NCI-H226 (cell line): Measurements from ENCODE around the gene VSTM1.

ENCODE experiments used
- DNase-seq: peaks from one replicate; pipeline ENCODE4 v3.0.0-alpha.2; 2015

The VSTM1 gene

DNA sequence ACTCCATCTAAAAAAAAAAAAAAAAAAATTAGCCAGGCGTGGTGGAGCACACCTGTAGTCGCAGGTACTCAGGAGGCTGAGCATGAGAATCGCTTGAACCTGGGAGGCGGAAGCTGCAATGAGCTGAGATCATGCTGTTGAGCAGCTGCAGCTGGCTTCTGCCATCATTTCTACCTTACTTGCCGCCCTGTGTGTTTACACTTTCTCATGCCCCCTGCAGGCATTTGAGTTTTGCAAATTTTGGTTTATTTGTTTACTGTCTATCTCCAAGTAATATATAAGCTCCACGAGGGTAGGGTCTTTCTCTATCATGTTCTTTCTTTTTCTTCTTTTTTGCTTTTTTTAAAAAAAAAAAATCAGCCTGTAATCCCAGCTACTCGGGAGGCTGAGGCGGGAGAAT, 54.3 kb downstream of the VSTM1 start:
- DNase-seq = no peak

DNA sequence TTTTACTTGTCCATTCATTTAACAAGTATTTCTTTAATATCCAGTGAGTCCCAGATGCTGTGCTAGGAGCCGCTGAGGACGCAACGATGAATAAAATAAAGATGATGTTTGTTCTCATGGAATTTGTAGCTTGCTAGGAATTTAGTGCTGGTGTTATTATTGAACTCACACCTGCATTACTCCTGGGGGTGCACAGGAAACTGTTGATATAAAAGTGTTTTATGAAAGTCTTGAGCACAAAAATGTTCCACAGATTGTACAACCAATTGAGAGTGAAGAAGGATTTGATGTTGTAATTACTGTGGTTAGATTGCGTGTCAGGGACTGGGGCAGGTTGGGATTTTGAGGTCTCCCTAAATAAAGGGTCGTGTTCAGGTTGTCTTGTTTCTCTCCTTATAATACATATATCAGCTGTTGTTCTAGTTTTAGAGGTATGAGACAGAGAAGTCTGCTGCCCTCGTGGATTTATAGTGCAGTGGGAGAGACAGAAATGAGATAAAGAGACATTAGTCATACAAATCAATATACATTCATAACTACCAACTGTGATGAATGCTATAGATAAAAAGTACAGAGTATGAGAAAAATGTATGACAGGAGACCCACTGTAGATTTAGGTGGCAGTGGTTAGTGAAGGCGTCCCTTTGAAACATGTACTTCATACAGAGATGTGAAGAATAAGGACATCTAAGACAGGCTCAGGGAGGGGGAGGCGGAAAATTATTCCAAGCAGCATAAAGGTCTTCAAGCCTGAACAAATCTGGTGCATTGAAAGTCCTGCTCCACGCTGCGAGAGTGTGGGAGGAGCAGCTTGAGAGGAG, 61.0 kb downstream of the VSTM1 start:
- peak; percentile 75 for DNase-seq

DNA sequence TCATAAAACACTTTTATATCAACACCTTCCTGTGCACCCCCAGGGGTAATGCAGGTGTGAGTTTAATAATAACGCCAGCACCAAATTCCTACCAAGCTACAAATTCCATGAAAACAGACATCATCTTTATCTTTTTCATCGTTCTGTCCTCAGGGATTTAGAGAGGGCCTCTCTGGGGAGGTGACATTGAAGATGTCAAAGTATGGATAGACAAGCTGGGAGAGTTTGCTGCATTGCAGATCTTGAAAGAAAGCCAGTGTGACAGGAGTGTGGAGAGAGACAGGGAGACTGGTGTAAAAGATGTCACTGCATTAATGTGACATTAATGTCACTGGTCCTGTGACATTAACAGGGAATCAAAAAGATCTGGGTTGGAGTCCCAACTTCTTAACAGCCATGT, 62.2 kb downstream of the VSTM1 start:
- DNase-seq = no peak

DNA sequence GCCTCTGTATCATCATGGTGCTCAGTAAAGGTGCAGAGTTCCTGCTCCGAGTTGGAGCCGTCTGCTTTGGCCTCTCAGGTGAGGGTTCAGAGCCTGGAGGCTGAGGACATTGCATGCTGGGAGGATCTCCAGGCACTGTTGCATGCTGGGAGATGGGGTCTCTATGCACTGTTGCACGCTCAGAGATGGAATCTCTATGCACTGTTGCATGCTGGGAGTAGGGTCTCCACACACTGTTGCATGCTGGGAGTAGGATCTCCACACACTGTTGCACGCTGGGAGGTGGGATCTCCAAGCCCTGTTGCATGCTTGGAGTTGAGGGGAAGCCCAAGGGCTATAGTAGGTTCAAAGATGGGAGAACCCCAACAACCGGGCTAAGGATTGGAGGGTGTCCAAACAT, 64.0 kb downstream of the VSTM1 start:
- no peak for DNase-seq

DNA sequence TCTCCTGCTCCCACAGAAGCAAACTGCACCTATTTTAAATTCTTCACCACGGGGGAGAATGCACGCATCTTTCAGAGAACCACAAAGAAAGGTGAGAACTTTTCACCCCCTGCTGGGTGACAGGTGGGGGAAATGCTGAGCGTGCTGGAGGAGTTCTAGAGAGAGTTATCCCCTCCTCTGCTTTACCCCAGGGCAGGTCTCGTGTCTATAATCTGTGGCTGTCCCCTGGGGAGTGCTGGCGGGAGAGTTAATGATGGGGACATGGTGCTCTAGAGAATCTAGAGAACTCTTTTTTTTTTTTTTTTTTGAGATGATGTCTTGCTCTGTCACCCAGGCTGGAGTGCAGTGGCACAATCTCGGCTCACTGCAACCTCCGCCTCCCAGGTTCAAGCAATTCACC, 65.5 kb downstream of the VSTM1 start:
- DNase-seq = no peak

DNA sequence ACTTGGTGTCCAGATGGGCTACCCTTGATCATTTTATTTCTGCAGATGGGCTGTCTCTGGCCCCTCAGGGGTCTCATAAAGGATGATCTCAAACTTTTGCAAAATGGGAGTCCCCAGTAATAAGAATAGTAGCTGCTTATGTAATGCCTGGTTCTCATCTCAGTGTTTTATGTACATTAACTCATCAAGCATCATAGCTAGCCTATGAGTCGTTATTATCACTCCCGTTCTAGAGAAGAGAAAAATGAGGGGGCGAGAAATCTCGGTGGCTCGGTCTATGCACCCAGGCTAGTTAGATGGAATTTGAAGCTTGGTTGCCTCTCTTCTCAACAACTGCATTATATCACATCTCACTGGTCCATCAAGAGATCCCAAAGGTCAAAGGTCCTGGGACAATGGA, 68.9 kb downstream of the VSTM1 start:
- peak; percentile 75 for DNase-seq

DNA sequence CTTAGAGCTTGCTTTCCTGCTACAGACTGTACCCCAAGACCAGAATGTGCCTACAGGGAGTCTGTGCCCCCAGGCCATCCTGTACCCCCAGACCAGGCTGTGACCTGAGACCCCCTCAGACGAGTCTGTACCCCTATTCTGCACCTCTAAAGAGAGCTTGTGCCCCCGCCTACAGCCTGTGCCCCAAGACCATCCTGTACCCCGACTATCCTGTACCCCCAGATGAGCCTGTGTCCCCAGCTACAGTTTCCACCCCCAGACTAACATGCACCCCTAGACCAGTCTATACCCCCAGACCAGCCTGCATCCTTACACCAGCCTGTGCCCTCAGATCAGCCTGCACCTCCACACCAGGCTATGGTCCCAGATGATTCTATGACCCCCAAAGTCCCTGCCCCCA, 70.2 kb downstream of the VSTM1 start:
- no peak for DNase-seq

DNA sequence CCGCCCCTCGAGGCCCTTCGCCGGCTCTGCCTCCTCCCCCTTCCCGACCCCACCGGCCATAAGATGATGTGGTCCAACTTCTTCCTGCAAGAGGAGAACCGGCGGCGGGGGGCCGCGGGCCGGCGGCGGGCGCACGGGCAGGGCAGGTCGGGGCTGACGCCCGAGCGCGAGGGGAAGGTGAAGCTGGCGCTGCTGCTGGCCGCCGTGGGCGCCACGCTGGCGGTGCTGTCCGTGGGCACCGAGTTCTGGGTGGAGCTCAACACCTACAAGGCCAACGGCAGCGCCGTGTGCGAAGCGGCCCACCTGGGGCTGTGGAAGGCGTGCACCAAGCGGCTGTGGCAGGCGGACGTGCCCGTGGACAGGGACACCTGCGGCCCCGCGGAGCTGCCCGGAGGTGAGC, 70.9 kb downstream of the VSTM1 start:
- no peak for DNase-seq

DNA sequence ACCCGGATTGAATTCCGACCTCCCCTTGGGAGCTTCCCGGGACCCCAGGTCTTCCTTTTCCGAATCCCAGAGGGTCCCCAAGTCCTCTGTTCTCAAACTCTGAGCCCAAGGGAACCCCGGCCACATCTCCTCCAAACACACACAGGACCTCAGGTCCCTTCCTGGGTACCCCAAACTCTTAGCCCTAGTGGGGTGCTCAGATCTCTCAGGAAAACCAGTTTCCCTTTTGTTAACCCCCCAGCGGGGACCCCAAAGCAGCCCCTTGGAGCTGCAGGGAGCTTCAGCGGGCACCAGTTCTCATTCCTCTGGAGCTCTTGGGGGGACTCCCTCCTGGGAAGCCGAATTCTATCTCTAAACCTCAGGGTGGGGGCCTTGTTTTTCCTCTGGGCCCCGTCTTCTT, 71.5 kb downstream of the VSTM1 start:
- no peak for DNase-seq

DNA sequence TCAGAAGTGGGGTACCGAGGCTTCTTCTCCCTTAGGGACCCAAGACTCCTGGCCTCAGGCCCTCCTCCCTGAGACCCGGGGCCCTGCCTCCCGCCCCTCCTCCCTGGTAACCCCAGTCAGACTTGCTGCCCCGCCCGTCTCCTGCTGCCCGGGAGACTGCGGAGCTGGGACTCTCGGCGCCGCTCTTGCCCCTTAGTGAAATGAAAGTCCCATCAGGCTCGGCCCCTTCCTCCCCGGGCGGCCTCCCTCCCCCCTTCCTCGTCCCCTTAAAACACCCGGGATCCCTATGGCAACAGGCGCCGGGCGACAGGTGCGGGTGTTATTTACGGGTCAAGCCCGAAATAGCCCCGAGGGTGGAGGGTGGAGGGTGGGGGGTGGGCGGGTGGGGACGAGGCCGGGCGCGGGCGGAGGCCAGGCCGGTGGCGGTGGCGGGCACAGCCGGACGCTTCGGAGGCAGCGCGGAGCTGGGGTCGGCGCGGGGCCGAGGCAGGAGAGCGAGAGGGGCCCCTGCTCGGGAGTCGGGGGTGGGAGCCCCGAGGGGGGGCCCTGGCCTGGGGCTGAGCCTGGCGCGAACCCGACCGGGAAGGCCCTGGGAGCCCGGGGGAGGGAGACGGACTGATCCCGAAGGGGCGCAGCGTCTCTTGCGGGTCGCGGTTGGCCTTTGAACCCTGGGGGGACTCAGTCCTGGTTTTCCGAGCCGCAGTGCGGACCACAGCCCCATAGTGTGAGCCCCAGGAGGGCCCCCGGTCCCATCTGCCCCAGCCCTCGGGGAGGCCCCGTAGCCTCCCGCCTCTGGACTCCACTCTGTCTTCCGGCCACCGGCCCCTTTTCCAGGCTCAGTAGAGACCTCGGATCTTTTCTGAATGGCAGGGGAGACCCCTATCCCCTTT, 72.2 kb downstream of the VSTM1 start, which contains the start of gene CACNG6:
Gene CACNG6 (plus strand): TSS at position 414 of the 890 bp plus-strand sequence. CDS start 1,241 bp downstream, outside the sequence.
- peak; percentile 43 for DNase-seq
